Measurements from ENCODE around the gene CNTROB.
A peak's percentile ranks its signal among the peaks of the same experiment; 100 is the strongest.

Gene CNTROB

GRCh38 chr17:7886227-7887037 lies 45.6 kb upstream of the CNTROB start:
- no peak for TF ChIP-seq CTCF (IDR thresholded peaks at IDR 0.05; ENCODE audit: control insufficient read depth, insufficient read depth, low read depth, low read length, missing control alignments)
- DNase-seq (ENCODE audit: low read depth), result no peak

GRCh38 chr17:7887038-7887481 lies 44.9 kb upstream of the CNTROB start:
- DNase-seq (ENCODE audit: low read depth), result no peak
- no peak for TF ChIP-seq CTCF (IDR thresholded peaks at IDR 0.05; ENCODE audit: control insufficient read depth, insufficient read depth, low read depth, low read length, missing control alignments)
- peak overlapping the region; percentile 99 for H3K4me3 ChIP-seq (ENCODE audit: control insufficient read depth, low read depth, low read length)

More at GRCh38 chr17:7886227-7887037, 45.6 kb upstream of the CNTROB start:
- H3K4me3 ChIP-seq (ENCODE audit: control insufficient read depth, low read depth, low read length), result peak overlapping the region; percentile 99

DNA sequence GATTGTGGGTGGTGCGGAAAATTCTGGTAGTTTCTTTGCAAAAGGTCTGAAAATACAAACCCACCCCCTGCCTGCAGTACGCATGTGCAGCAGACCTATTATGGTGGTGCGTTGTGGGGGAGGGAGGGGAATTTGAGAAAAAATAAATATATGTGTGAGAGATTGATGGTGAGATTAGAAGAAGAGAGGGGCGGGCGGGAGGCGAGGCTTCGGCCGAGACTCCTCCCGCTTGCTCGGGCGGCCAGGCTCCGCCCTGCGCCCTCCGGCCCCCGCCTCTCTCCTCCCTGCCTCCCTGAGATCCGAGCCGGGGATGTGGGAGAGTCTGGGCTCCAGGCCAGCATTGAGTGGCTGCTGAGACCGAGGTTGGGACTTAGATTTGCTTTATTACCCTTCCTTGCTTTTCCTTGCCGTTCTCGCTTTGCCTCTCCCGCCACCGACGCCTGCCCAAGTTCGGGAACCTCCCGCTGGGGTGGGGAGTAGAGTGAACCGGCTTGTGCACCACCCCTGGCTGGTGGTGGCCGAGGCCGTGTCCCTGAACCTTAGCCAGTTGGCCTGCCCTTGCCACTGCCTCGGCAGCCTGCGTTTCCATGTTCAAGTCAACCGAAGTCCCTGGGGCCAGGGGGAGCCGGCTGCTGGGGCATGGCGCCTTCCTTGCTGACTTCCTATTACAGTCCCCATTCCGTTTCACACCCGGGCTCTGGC lies 44.4 kb upstream of the CNTROB start:
- DNase-seq (ENCODE audit: low read depth), result peak; percentile 77
- no peak for TF ChIP-seq CTCF (IDR thresholded peaks at IDR 0.05; ENCODE audit: control insufficient read depth, insufficient read depth, low read depth, low read length, missing control alignments)
- H3K4me3 ChIP-seq (ENCODE audit: control insufficient read depth, low read depth, low read length), result peak overlapping the region; percentile 99

GRCh38 chr17:7888184-7888920 lies 43.7 kb upstream of the CNTROB start, which contains the start of gene CHD3:
TSS of gene CHD3 (plus strand) at chr17:7888789. CDS start at chr17:7889001, 212 bp downstream.
- DNase-seq (ENCODE audit: low read depth), result no peak
- H3K4me3 ChIP-seq (ENCODE audit: control insufficient read depth, low read depth, low read length), result peak within 1 kb of the TSS; percentile 52
- TF ChIP-seq CTCF (IDR thresholded peaks at IDR 0.05; ENCODE audit: control insufficient read depth, insufficient read depth, low read depth, low read length, missing control alignments), result no peak

- peak; percentile 43 for DNase-seq (ENCODE audit: low read depth)
- peak overlapping the region; percentile 4; the same call in 1 of the 2 replicates for H3K4me3 ChIP-seq (ENCODE audit: control insufficient read depth, low read depth, low read length)
- peak; percentile 54 for TF ChIP-seq CTCF (IDR thresholded peaks at IDR 0.05; ENCODE audit: control insufficient read depth, insufficient read depth, low read depth, low read length, missing control alignments)
Observed at GRCh38 chr17:7889166-7889955, 42.6 kb upstream of the CNTROB start.
